HG03575 (cell line): ENCODE measurements around the gene POLR2E.

ENCODE experiments used
- ATAC-seq: cut with Tn5 transposase; IDR thresholded peaks from one replicate; pipeline ENCODE4 v1.9.1; 2021; ENCODE audit not compliant: unreplicated experiment, insufficient number of reproducible peaks, low FRiP score; ENCODE audit errors: extremely low read depth

The POLR2E gene

DNA sequence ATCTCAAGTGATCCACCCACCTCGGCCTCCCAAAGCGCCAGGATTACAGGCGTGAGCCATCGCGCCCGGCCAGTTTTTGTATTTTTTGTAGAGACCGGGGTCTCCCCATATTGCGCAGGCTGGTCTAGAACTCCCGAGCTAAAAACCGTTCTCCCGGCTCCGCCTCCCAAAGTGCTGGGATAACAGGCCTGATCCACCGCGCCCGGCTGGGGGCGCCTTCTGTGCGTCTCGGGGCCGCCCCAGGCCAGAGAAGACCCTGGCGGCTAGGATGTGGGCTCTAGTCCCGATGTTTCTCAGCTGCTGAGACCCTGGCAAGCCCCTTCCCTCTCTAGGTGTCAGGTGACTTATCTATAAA lies 24.6 kb downstream of the POLR2E start:
- ATAC-seq, result no peak

DNA sequence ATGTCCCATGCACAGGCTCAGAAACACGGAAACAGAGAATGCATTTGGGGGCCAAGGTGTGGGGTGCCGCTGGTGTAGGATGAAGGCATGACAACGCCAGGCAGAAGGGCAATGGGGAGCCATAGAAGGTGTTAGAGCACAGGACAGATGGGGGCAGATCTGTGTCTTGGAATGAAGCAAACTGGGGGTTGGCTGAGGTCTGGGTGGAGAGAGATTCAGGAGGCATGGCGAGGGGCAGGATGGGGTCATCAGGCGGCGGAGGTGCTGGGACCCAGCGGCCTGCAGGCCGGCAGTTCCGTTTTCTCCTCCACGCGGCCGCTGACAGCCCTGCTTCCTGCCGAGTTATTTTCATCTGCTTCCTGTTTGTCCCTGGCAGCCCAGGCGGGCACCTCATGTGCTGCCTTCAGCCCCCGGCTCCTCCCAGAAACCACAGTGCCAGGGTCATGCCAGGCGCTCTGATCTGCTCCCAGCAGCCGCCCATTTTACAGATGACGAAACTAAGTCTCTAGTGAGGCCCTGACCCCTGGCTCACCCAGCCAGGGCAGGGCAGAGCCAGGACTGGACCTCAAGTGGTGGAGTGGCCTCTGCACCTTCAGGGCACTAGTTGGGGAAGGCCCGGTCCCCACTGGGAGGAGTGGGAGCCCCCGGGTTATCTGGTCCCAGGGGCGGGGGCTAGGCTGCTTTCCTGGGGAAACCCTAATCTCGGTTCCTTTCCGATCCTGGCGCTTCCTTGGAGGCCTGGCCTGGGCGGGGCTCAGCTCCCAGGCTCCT lies 26.0 kb downstream of the POLR2E start:
- ATAC-seq, result no peak

DNA sequence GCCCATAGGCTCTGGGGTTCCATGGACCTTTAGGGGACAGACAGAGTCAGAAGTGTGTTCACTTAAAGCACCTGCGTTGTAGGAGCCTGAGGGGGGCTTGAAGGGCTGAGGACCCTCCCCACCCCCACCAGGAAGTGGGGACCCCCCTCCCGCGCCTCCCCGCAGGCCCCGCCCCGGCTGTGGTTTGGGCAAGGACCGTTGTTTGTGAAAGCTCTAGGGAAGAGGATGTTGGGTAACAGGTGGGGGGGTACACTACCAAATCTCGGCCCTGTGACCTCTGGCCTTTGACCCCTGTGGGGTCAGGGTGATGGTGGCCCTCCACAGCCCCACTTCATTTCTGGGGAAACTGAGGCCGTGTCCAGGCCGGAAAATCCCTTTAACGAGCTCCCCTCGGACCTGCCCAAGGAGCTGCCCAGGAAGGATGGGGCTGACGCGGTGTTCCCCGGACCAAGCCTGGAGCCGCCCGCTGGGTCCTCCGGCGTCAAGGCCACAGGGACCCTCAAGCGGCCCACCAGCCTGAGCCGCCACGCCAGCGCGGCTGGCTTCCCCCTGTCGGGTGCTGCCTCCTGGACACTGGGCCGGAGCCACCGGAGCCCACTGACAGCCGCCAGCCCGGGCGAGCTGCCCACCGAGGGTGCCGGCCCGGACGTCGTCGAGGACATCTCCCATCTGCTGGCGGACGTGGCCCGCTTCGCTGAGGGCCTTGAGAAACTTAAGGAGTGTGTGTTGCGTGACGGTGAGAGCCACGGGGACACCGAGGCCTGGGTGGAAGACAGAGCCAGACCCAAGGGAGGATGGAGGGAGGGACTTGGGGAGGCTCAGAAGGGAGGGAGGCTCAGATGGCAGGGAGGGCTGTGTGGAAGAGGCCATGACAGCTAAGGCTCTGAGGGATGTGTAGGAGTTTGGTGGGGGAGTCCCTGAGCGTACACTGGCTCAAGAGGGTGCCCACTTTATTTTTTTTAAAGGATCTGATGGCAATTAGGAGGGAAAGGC lies 26.9 kb downstream of the POLR2E start:
- ATAC-seq, result no peak

DNA sequence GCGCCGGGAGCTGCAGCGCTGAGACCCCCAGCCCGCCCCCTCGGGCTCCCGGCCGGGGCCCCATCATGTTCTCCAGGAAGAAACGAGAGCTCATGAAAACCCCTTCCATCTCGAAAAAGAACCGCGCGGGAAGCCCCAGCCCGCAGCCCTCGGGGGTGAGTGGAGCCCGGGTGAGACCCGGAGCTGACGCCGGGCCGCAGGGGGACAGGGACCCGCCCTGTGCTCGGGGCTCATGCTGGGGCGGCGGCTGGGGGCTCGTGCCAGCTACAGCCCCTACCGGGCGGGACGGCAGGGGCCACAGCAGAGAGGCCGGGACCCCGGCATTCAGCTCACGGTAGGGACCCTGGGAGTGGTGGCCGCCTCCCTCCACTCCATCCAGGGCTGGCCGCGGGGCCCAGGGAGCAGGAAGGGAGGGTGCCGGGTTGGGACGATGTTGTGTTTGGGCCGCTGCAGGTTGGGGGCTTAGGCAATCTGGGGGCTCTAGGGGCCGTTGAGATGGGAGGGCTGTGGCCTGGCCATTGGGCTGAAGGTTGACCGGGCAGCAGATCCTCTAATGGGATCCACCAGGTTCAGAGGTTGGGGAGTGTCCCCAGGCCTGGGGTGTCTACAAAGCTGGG lies 27.7 kb downstream of the POLR2E start:
- no peak for ATAC-seq

DNA sequence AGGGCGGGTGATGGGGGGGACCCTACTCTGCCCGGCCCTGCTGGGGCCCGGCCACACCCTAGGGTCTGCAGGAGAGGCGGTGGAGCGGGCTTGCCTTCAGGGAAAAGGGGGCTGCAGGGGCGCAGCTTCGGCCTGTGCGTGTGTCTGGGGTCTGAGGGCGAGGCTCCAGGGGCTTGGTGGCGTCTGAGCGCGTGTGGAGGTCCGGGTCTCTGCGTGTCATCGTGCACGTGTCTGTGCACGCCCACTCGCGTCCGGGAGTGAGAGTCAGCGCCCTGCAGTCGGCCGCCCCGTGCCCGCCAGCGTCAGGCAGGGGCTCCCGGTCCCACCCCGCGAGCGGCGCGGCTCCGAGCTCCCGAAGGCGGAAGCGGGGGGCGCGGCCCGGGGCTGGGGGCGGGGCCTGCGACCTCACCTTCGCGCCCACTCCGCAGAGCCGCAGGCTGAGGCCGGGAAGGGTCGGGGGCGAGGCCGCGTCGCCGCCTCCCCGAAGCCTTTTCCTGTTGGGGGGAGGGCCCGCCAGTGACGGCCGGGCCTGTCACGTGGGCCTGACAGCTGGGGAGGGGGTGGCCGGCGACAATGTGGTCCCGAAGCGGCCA lies 28.3 kb downstream of the POLR2E start, which contains the start of gene ARHGAP45:
ARHGAP45 (plus strand) TSS at position 420 of the 593 bp plus-strand sequence. CDS start 239 bp downstream, outside the sequence.
- ATAC-seq, result no peak

DNA sequence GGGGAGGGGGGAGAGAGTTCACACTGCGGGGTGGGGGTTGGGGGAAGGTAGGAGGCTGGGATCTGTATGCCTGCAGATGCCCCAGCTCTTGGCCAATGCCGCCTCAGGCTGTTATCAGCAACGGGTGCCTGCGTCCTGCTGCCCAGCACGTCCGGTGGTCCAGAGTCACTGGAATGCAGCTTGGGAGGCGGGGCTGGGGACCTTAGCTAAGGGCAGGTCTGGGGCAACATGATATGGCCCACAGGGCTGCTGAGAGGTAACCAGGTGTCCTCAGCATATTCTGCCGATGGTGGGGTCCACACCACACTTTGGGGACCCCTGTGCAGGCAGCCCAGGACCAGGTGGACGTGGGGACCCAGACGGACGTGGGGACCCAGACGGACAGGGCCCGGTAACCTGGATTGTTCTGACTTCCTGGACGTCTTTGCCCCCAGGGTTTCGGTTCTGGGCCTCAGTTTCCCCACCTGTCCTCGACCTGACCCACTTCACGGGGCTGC lies 28.9 kb downstream of the POLR2E start:
- ATAC-seq, result no peak

DNA sequence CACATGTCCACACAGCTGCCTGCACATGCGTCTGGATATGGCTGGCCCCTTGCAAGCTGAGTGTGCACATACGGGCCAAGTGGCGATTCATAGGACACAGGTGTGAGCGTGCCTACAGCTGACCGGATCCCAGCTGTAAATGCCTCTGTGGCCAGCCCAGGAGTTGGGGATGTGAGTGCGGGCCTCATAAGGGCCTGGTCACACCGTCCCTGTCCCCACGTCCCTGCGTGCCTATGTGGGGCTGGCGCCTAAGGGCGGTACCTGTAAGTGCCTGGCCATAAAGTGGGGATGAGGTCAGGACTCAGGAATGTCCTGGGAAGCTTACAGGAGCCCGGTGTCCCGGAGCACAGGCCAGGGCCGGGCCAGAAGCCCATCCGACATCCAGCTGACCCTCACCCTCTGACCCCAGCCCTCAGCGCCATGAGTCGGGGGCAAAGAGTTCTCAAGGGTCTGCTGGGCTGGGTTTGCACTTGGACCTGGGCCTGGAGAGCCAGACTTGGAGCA lies 29.5 kb downstream of the POLR2E start:
- ATAC-seq, result no peak

DNA sequence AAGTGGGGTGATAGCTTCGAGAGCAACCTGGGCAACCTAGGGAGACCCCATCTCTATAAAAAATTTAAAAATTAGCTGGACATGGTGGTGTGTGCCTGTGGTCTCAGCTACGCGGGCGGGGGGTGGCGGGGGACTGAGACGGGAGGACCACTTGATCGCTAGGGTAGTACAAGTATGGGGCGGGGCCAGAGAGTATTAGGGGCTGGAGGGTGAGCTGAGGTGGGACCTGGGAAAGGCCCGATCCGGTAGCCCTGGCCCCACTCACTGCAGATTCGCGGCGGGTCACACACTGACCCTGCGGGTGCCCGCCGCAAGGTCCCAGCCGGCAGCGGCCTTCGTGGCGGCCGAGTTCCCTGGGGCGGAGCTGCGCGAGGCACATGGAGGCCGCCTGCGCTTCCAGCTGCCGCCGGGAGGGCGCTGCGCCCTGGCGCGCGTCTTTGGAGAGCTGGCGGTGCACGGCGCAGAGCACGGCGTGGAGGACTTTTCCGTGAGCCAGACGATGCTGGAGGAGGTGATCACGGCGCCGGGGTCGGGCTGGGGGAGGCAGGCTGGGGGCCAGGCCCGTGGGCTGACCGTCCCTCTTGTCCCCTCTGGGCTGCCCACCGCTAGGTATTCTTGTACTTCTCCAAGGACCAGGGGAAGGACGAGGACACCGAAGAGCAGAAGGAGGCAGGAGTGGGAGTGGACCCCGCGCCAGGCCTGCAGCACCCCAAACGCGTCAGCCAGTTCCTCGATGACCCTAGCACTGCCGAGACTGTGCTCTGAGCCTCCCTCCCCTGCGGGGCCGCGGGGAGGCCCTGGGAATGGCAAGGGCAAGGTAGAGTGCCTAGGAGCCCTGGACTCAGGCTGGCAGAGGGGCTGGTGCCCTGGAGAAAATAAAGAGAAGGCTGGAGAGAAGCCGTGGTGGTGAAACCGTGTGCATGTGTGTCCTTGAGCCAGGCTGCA lies 30.2 kb downstream of the POLR2E start:
- no peak for ATAC-seq

DNA sequence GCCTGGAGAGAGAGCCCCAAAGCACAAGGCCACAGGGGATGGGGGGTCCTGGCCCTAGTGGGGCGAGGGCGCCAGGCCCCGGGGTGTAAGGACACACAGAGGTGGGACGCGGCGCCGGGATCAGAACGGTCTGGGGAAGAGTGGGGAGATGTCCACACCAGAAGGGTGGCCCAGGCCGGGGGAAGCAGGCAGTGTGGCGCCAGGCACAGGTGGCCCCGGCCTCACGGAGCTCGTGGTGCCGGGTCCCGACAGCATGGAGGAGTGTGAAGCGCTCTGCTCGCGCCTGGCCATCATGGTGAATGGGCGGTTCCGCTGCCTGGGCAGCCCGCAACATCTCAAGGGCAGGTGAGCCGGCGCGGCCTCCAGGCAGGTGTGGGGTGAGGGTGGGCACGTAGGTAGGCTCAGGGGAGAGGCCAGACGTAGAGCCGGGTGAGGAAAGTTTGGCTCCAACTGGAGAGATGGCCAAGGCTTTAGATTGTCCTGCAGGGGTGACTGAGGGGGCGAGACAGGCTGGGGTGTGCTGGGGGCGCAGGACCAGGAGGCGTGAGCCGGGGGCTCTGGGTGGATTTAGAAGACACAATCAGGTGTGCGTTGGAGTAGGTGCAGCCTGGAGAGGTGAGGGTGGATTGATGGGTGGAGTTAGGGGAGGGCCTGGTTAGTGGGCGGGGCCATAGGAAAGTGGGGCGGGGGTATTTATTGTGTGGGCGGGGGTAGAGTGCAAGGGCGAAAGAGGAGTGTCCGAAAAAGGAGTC lies 31.1 kb downstream of the POLR2E start:
- no peak for ATAC-seq

DNA sequence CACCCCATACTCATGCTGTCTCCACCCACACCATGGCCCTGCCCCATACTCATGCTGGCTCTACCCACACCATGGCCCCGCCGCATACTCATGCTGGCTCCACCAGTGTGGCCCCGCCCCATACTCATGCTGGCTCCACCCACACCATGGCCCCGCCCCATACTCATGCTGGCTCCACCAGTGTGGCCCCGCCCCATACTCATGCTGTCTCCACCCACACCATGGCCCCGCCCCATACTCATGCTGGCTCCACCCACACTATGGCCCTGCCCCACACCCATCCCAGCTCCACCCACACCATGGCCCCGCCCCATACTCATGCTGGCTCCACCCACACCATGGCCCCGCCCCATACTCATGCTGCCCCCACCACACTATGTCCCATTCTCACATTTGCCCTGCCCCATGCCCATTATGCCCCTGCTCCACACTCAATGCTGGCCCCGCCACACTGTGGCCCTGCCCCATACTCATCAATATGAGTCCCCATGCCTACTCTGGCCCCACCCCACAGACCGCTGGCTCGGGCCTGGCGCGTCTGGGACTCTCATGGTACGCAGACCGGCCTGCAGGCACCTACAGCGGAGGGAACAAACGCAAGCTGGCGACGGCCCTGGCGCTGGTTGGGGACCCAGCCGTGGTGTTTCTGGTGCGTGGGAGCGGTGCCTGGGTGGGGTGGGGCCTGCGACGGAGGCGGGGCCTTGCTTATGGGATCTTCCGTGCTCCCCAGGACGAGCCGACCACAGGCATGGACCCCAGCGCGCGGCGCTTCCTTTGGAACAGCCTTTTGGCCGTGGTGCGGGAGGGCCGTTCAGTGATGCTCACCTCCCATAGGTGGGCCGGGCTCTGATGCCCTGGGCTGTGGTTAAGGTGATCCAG lies 31.9 kb downstream of the POLR2E start:
- no peak for ATAC-seq

DNA sequence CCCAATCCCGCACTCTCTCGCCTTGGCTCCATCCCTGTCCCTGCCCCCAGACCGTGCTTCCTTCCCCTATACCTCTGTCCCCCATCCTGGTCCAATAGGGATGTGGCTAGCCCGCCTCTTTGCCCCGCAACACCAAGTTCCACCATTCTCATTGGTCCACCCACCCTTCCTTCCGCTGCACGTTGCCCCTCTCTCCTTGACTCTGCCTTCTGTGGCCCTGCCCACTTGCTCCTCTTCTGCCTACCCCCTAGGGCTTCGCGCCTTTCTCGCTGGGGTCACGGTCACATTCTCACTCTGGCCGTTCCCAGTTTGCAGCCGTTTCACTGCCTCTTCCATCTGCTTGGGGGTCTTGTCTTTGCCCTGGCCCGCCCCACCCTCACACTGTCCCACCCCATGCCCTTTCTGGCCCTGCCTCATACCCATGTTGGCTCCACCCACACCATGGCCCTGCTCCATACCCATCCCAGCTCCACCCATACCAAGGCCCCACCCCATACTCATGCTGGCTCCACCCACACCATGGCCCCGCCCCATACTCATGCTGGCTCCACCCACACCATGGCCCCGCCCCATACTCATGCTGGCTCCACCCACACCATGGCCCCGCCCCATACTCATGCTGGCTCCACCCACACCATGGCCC lies 32.7 kb downstream of the POLR2E start:
- ATAC-seq, result no peak

DNA sequence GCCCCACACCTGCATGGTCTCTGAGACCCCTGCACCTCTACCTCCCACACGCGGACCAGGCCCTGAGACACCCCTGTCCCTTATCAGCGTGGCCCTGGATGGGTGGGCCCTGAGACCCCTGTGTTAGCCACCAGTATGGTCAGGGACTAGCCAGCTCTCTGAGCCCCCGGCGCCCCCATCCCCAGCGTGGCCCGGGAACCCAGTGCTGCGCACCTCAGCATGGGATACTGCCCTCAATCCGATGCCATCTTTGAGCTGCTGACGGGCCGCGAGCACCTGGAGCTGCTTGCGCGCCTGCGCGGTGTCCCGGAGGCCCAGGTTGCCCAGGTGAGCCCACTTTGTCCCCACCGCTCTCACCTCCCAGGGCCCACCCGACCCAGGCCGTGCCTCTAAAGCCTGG lies 33.2 kb downstream of the POLR2E start:
- ATAC-seq, result no peak

DNA sequence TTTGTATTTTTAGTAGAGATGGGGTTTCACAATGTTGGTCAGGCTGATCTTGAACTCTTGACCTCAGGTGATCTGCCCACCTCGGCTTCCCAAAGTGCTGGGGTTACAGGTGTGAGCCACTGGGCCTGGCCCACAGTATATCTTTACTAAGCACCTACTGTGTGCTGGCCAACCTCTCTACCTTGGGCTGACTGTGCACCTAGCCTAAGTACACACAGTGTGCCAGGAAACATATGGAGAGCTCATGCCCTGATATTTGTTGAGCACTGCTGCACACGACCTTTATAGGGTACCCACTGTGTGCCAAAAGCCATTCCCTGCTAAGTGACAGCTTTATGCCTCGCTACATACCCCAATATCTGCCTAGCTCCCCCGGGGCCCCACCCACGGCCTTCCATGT lies 34.5 kb downstream of the POLR2E start:
- ATAC-seq, result no peak

DNA sequence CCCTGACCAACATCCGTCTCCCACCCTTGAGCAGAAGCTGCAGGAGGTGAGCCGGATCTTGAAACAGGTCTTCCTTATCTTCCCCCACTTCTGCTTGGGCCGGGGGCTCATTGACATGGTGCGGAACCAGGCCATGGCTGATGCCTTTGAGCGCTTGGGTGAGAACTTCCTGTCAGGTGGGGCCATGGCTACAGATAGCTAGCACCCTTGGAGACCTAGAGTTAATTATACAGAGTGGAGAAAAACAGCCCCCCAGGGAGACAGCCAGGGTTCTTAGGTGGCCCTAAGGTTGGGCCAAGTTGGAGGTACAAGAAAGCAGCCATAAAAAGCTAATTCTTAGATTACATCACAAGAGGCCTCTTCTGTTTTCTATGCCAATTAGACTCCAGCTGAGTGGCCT lies 37.1 kb downstream of the POLR2E start:
- ATAC-seq, result no peak

DNA sequence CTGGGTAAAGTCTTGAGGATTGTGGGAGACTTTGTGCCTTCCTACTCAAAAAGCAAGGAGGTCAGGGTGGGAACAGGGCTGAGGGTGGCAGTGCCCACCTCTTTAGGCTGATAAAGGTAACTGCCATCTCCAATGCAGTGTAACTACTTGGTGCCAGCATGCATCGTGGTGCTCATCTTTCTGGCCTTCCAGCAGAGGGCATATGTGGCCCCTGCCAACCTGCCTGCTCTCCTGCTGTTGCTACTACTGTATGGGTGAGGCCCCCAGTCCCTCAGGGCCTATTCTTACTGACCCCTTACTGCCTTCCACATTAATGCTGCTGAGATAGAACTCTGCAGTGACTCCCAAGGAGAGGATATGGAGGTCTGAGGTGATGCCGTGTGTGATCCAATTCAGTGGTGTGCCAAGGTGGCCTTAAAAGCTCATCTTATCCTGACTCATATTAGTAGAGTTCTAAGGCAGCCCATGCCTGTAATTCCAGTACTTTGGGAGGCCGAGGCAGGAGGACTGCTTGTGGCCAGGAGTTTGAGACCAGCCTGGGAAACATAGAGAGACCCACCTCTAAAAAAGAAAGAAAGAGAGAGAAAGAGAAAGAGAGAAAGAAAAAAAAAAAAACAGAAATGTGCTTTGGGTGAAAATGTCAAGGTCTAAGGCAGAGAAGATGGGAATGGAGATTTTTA lies 37.9 kb downstream of the POLR2E start:
- ATAC-seq, result no peak
